DND-41 (cell line): ENCODE measurements around the gene PRPS1.
"Not testable (repeated sequence)": the region's sequence is repeated elsewhere in the genome, so short reads cannot be mapped to it uniquely, and the experiment has no call there.

Experiments used
- ATAC-seq: fragments of 200-7000 bp; cut with Tn5 transposase; 3 replicates; pipeline ENCODE4 v1.9.1; 2021; ENCODE audit warnings: low read depth; ENCODE audit not compliant: insufficient read depth
- DNase-seq: peaks from one replicate; pipeline ENCODE4 v3.0.0-alpha.2; 2020
- H2AFZ ChIP-seq: 2 replicates; pipeline ENCODE4 v1.6.0; 2012; ENCODE audit warnings: low read depth, low read length
- H3K27ac ChIP-seq: 2 replicates; pipeline ENCODE4 v1.5.1; 2012; ENCODE audit warnings: low read length, inconsistent platforms
- H3K27me3 ChIP-seq: fragments of 200-600 bp; sonication (generic); 2 replicates; pipeline ENCODE4 v1.6.0; 2012; ENCODE audit warnings: low read length, mild to moderate bottlenecking, inconsistent platforms; ENCODE audit not compliant: insufficient read depth, poor library complexity
- H3K36me3 ChIP-seq: 2 replicates; pipeline ENCODE4 v1.5.1; 2012; ENCODE audit warnings: low read length, inconsistent platforms; ENCODE audit not compliant: insufficient read depth
- H3K4me1 ChIP-seq: 2 replicates; pipeline ENCODE4 v1.5.1; 2012; ENCODE audit warnings: mild to moderate bottlenecking, low read length; ENCODE audit not compliant: insufficient read depth
- H3K4me2 ChIP-seq: 2 replicates; pipeline ENCODE4 v1.6.0; 2012; ENCODE audit warnings: mild to moderate bottlenecking, moderate library complexity, low read length, inconsistent platforms; ENCODE audit not compliant: insufficient read depth
- H3K4me3 ChIP-seq, 2 experiments: fragments of 200-600 bp in 1 of 2; shearing (Covaris generic) in 1 of 2; 2 replicates each; pipeline ENCODE4 v1.5.1; 2012 to 2016; ENCODE audit warnings: inconsistent platforms in 2 of 2, low read length in 2 of 2, mild to moderate bottlenecking in 2 of 2, low read depth in 1 of 2, moderate library complexity in 1 of 2
- H3K79me2 ChIP-seq: 2 replicates; pipeline ENCODE4 v1.6.0; 2012; ENCODE audit warnings: low read length, inconsistent platforms; ENCODE audit not compliant: insufficient read depth
- H3K9ac ChIP-seq: 2 replicates; pipeline ENCODE4 v1.6.0; 2012; ENCODE audit warnings: low read depth, mild to moderate bottlenecking, inconsistent platforms, low read length, moderate library complexity
- H3K9me3 ChIP-seq: 2 replicates; pipeline ENCODE4 v1.5.1; 2012; ENCODE audit warnings: low read length, moderate library complexity, mild to moderate bottlenecking, inconsistent platforms; ENCODE audit not compliant: insufficient read depth, severe bottlenecking
- H4K20me1 ChIP-seq: 2 replicates; pipeline ENCODE4 v1.6.0; 2012; ENCODE audit warnings: low read length; ENCODE audit not compliant: insufficient read depth
- EZH2 ChIP-seq: IDR thresholded peaks from 3 replicates; pipeline ENCODE4 v1.6.1; 2012; ENCODE audit warnings: borderline replicate concordance, low read depth, mild to moderate bottlenecking, moderate library complexity, low read length, inconsistent platforms; ENCODE audit not compliant: severe bottlenecking
- TF ChIP-seq, protein P1 (sequence below): IDR thresholded peaks from 2 replicates; pipeline ENCODE4 v1.5.1; 2012; ENCODE audit warnings: borderline replicate concordance, low read length, moderate library complexity, mild to moderate bottlenecking; ENCODE audit not compliant: poor library complexity, severe bottlenecking; ENCODE audit errors: extremely low read depth

Gene PRPS1

DNA sequence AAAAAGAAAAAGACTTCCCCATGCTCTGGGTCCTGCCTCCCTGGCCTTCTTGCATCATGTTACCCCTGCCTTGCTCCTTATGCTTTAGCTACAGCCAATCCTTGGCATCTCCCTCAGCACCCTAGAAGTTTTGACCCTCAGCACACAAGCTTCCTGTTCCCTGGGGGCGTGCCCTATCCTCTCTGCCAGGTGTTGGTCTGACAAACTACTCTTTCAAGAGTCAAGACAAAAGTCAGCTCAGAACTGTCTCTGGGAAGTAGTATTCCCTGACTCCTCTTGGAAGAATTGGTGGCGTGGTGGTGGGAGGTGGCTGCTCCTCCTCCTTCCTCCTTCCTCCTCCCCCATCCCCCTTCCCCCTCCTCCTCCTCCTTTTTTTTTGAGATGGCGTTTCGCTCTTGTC, 41.0 kb downstream of the PRPS1 start:
- Histone ChIP-seq H2AFZ (no peak overlapping the region), H3K27ac (no peak overlapping the region), H3K79me2 (no peaks in the 10 kb centered on the region), H3K9me3 (no peaks in the 10 kb centered on the region), H3K9ac (no peak overlapping the region), H3K4me1 (peaks cover 17% of the 10 kb centered on the region), H3K36me3 (no peaks in the 10 kb centered on the region), H3K4me3 (no peak overlapping the region), H3K4me2 (no peak overlapping the region), H3K27me3 (no peaks in the 10 kb centered on the region), H4K20me1 (no peaks in the 10 kb centered on the region; the same call in 1 of the 2 replicates)
- TF ChIP-seq EZH2 = no peak
- no peak for ATAC-seq
- no peak for DNase-seq

DNA sequence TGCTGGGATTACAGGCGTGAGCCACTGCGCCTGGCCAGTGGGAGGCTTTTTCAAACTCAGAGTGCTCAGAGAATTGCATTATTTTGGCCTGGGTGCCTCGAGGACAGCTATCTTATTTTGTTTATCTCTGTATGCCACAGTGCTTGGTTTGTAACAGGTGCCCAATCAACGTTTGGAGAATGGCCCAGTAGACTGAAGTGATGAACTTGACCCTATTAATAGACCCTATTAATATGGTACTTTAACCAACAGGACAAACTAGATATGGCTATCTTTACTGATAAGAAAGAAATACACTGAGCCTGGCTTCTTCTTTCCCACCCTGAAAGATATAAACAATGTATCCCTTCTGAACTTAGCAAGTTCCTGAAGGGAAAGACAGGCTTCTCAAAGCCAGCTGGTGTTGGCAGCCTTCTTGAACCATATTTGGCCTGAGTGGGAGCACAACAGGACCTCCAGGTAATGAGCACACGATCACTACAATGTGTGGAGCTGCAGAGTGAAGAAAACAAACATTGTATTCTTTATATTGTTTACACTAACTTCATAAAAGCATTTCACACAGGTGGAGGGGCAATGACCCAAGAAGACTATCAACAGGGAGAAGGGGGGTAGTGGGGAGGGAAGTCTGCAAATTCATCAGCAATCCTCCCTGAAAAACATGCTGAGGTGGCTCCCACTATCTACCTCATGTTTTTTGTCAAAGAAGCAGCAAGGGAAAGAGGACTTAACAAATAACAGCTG, 41.7 kb downstream of the PRPS1 start:
- TF ChIP-seq, protein P1, sequence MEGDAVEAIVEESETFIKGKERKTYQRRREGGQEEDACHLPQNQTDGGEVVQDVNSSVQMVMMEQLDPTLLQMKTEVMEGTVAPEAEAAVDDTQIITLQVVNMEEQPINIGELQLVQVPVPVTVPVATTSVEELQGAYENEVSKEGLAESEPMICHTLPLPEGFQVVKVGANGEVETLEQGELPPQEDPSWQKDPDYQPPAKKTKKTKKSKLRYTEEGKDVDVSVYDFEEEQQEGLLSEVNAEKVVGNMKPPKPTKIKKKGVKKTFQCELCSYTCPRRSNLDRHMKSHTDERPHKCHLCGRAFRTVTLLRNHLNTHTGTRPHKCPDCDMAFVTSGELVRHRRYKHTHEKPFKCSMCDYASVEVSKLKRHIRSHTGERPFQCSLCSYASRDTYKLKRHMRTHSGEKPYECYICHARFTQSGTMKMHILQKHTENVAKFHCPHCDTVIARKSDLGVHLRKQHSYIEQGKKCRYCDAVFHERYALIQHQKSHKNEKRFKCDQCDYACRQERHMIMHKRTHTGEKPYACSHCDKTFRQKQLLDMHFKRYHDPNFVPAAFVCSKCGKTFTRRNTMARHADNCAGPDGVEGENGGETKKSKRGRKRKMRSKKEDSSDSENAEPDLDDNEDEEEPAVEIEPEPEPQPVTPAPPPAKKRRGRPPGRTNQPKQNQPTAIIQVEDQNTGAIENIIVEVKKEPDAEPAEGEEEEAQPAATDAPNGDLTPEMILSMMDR = no peak
- no peak for TF ChIP-seq EZH2
- peaks cover 25% of the 10 kb centered on the region for H3K4me1 ChIP-seq

DNA sequence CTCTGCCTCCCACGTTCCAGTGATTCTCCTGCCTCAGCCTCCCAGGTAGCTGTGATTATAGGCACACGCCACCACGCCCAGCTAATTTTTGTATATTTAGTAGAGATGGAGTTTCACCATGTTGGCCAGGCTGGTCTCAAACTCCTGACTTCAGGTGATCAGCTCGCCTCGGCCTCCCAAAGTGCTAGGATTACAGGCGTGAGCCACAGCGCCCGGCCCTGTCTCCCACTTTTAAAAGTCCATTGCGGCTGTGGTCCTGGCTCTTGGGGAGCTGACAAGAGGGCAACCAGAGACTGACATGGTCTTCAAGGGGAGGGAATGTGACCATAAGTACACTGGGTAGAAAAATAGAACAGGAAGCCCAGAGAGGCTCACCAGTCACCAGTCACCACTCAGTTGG, 42.9 kb downstream of the PRPS1 start:
- peaks cover 27% of the 10 kb centered on the region for H3K4me1 ChIP-seq
- DNase-seq, H3K27me3 ChIP-seq, H3K79me2 ChIP-seq, H4K20me1 ChIP-seq, H3K36me3 ChIP-seq, H3K4me2 ChIP-seq, H3K9me3 ChIP-seq, H3K9ac ChIP-seq, ATAC-seq, H3K27ac ChIP-seq, H2AFZ ChIP-seq, H3K4me3 ChIP-seq: not testable (repeated sequence)

More for the DNA sequence above, 41.7 kb downstream of the PRPS1 start:
- Histone ChIP-seq H3K79me2 (no peaks in the 10 kb centered on the region), H3K9ac (no peak overlapping the region), H3K4me3 (no peak overlapping the region), H3K9me3 (no peaks in the 10 kb centered on the region), H2AFZ (no peak overlapping the region), H4K20me1 (no peaks in the 10 kb centered on the region; the same call in 1 of the 2 replicates), H3K4me2 (no peak overlapping the region), H3K27me3 (no peaks in the 10 kb centered on the region), H3K36me3 (no peaks in the 10 kb centered on the region), H3K27ac (no peak overlapping the region)
- DNase-seq (no peak), ATAC-seq (no peak)

DNA sequence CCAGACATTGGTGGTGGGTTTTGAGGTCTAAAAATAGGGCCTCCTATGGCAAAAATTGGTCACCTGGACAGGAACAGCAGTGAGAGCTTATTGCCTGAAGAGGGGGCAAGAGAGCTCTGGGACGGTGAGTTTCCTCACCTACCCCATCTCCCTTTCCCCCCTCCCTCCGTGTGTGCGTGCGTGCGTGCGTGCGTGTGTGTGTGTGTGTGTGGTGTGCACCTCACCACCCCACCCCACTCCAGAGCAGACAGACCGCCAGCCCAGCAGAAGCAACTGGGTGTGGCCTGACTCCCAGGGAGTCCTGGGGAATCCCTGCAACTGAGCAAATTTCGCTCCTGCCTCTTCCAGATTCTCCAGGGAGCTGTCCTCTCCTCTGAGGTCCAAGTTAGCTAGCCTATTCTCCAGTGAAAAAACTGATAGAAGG, 44.7 kb downstream of the PRPS1 start:
- DNase-seq (peak; percentile 46), ATAC-seq (0 out of 3 replicates have a peak, but pooled peaks have one; percentile 8)
- Histone ChIP-seq H3K9ac (no peak overlapping the region), H3K4me2 (peak overlapping the region; percentile 36), H3K27ac (no peak overlapping the region; the same call in 1 of the 2 replicates), H2AFZ (no peak overlapping the region), H3K36me3 (no peaks in the 10 kb centered on the region), H3K27me3 (peaks cover 2% of the 10 kb centered on the region), H4K20me1 (no peaks in the 10 kb centered on the region; the same call in 1 of the 2 replicates), H3K4me3 (no peak overlapping the region), H3K4me1 (peaks cover 27% of the 10 kb centered on the region), H3K9me3 (no peaks in the 10 kb centered on the region), H3K79me2 (no peaks in the 10 kb centered on the region)
- TF ChIP-seq EZH2 = no peak
- TF ChIP-seq, protein P1 = peak; percentile 70
